ENCODE results near the gene CTXN3. TPM values are rescaled to one million over a fixed set of nuclear protein-coding genes. Genes with fewer than 3 reads are reported as not detected.
"Not testable (repeated sequence)": the region's sequence is repeated elsewhere in the genome, so short reads cannot be mapped to it uniquely, and the experiment has no call there.

CTXN3 gene
- total RNA-seq, 1 donor from 2014 or later: not detected

DNA sequence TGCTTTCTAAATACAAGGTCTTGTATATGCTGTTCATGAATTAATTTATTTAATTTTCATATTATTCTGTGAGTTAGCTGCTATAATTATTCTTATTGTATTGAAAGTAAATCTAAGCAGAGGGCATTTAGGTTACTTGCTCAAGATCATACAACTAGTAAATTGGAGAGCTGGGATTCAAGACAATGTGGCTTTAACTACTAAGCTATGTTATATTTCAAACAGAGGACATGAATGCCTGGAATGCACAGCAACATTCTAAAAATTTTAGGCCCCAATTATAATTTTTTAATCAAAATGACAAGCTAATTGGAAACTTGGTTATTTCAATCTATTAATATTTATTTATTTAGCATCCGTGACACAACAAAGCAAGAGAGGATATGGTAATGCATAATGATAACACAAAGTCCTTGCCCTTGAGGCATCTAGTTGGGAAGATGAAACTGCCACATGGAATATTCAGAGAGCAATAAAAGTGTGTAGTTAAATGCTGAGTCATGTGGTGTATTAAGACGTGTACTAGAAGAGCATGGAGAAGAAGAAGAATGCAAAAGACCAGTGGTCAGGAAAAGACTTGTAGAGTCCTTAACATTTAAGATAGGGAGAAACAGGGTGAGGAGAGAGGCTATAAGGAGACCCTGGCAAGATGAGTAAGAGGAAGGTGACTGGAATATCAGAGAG, 24.4 kb downstream of the CTXN3 start:
- Mint-ChIP-seq H3K36me3 (ENCODE audit: low read depth) (peaks cover 7% of the 10 kb centered on the region), H3K4me1 (no peaks in the 10 kb centered on the region), H3K4me3 (no peak overlapping the region), H3K27ac (ENCODE audit: unreplicated experiment) (no peak overlapping the region), H3K9me3 (peaks cover 9% of the 10 kb centered on the region), H3K27me3 (ENCODE audit: low read depth) (no peaks in the 10 kb centered on the region)
- TF ChIP-seq, protein P1, sequence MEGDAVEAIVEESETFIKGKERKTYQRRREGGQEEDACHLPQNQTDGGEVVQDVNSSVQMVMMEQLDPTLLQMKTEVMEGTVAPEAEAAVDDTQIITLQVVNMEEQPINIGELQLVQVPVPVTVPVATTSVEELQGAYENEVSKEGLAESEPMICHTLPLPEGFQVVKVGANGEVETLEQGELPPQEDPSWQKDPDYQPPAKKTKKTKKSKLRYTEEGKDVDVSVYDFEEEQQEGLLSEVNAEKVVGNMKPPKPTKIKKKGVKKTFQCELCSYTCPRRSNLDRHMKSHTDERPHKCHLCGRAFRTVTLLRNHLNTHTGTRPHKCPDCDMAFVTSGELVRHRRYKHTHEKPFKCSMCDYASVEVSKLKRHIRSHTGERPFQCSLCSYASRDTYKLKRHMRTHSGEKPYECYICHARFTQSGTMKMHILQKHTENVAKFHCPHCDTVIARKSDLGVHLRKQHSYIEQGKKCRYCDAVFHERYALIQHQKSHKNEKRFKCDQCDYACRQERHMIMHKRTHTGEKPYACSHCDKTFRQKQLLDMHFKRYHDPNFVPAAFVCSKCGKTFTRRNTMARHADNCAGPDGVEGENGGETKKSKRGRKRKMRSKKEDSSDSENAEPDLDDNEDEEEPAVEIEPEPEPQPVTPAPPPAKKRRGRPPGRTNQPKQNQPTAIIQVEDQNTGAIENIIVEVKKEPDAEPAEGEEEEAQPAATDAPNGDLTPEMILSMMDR (conservative IDR thresholded peaks at IDR 0.05): no peak
- no peak for DNase-seq (ENCODE audit: low read depth, low spot score)

DNA sequence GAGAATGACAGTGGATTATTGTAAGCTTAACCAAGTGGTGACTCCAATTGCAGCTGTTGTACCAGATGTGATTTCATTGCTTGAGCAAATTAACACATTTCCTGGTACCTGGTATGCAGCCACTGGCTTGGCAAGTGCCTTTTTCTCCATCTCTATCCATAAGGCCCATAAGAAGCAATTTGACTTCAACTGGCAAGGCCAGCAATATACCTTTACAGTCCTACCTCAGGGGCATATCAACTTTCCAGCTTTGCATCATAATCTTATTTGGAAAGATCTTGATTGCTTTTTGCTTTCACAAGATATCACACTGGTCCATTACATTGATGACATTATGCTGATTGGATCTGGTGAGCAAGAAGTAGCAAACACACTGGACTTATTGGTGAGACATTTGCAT, 28.1 kb downstream of the CTXN3 start:
- H3K4me3 Mint-ChIP-seq; DNase-seq (ENCODE audit: low read depth, low spot score); H3K9me3 Mint-ChIP-seq; H3K36me3 Mint-ChIP-seq (ENCODE audit: low read depth); H3K27me3 Mint-ChIP-seq (ENCODE audit: low read depth); H3K4me1 Mint-ChIP-seq; H3K27ac Mint-ChIP-seq (ENCODE audit: unreplicated experiment): not testable (repeated sequence)

DNA sequence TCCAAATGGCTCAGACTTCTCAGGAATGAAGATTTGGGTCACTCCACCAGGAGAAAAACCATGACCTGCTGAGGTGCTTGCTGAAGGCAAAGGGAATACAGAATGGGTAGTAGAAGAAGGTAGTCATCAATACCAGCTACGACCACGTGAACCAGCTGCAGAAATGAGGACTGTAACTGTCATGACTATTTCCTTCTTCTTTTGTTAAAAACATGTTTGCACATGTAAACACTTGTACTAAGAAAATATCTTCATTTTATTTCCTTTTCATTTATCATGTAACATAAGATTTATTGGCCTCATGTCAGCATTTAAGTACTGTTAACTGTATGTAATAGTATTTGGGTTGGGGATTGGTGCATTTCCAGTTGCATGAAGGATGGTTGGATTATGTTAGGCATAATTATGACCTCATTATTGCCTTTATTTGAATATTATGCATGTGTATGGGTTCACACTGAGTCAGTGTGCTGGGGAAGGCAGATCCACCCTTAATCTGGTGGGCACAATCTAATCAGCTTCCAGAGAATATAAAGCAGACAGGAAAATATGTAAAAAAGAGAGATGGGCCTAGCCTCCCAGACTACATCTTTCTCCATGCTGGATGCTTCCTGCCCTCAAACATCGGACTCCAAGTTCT, 30.9 kb downstream of the CTXN3 start:
- not testable (repeated sequence) for H3K4me1 Mint-ChIP-seq; DNase-seq (ENCODE audit: low read depth, low spot score); H3K36me3 Mint-ChIP-seq (ENCODE audit: low read depth); H3K27me3 Mint-ChIP-seq (ENCODE audit: low read depth); H3K4me3 Mint-ChIP-seq; H3K9me3 Mint-ChIP-seq; H3K27ac Mint-ChIP-seq (ENCODE audit: unreplicated experiment)

DNA sequence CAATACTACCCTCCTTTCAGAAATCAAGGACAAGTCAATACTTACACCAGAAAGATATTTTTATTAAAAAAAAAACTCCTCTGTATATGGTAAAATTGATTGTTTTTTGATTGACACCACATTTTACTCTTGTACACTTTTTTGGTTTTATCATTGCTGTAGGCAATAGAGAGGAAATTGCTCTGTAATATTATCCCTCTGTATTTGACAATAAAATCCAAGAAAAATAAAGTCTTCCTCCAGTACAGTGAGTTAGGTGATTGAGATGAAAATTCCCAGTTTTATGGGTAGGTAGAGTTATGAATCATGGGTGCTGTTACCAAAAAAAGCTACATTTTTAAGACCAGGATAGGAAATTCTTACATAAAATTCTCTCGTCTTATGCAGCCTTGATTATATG, 31.7 kb downstream of the CTXN3 start:
- no peak overlapping the region for H3K27ac Mint-ChIP-seq (ENCODE audit: unreplicated experiment)
- peaks cover 3% of the 10 kb centered on the region for H3K36me3 Mint-ChIP-seq (ENCODE audit: low read depth)
- no peak for DNase-seq (ENCODE audit: low read depth, low spot score)
- H3K9me3 Mint-ChIP-seq: peaks cover 4% of the 10 kb centered on the region
- no peaks in the 10 kb centered on the region for H3K27me3 Mint-ChIP-seq (ENCODE audit: low read depth)
- TF ChIP-seq, protein P1 (conservative IDR thresholded peaks at IDR 0.05): no peak
- H3K4me1 Mint-ChIP-seq: no peaks in the 10 kb centered on the region
- H3K4me3 Mint-ChIP-seq: no peak overlapping the region

DNA sequence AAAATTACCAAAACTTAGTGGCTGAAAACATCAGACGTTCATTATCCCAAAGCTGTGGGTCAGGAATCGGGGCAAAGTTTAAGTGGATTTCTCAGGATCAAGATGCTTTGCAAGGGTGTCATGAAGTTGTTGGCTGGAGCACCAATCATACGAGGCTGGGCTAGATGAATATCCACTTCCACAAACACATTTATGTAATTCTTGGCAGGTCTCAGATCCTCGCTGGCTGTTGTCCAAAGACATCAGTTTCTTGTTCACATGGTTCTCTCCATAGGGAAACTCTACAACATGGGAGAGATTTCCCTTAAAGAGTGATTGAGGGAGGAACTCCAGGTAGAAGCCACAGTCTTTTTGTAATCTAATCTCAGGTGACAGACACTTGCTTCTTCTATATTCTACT, 34.1 kb downstream of the CTXN3 start:
- no peaks in the 10 kb centered on the region for H3K36me3 Mint-ChIP-seq (ENCODE audit: low read depth)
- H3K4me1 Mint-ChIP-seq: no peaks in the 10 kb centered on the region
- no peaks in the 10 kb centered on the region for H3K27me3 Mint-ChIP-seq (ENCODE audit: low read depth)
- no peaks in the 10 kb centered on the region for H3K9me3 Mint-ChIP-seq
- no peak overlapping the region for H3K27ac Mint-ChIP-seq (ENCODE audit: unreplicated experiment)
- H3K4me3 Mint-ChIP-seq: no peak overlapping the region
- DNase-seq (ENCODE audit: low read depth, low spot score): no peak
- TF ChIP-seq, protein P1 (conservative IDR thresholded peaks at IDR 0.05): no peak

DNA sequence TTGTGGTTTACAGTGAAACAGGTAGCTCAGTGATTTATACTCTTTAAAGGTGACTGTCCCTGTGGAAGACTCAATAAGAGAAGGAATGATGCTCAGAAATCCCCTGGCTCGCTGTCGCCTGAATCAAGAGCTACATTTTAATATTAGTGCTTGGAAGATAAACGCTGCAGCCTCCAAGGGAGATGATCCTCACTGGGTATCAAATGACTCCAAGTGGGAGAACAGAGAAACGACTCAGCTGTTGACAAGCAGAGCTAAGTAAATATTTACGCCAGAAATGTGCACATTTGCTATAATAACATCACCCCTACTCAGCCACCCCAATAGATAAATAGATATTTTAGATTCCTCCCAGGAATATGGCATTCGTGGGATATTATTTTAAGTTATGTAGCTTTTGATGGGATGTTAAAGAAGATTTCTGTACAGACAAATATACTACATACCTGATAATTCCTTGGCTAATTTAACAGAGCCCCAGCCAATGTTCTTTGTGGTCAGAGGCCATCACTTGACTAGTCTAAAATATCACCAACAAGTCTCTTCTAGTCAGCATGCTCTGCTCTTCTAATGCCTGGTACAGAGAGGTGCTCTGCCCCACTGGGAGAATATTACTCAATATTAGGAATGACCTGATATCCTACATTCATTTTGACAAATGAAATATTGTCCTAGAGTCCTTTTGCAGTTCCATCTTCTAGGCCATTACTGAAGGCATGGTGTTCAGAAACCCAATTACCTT, 36.0 kb downstream of the CTXN3 start:
- no peak overlapping the region for H3K4me3 Mint-ChIP-seq
- TF ChIP-seq, protein P1 (conservative IDR thresholded peaks at IDR 0.05): no peak
- DNase-seq (ENCODE audit: low read depth, low spot score): no peak

More for the DNA sequence above, 36.0 kb downstream of the CTXN3 start:
- H3K27me3 Mint-ChIP-seq (ENCODE audit: low read depth): no peaks in the 10 kb centered on the region
- no peaks in the 10 kb centered on the region for H3K36me3 Mint-ChIP-seq (ENCODE audit: low read depth)
- no peaks in the 10 kb centered on the region for H3K9me3 Mint-ChIP-seq
- no peak overlapping the region for H3K27ac Mint-ChIP-seq (ENCODE audit: unreplicated experiment)
- no peaks in the 10 kb centered on the region for H3K4me1 Mint-ChIP-seq
